HG02884 (cell line): ENCODE results near the gene CDCA4.

Experiments
- ATAC-seq: cut with Tn5 transposase; IDR thresholded peaks from one replicate; pipeline ENCODE4 v1.9.1; 2021; ENCODE audit warnings: mild to moderate bottlenecking, moderate library complexity; ENCODE audit not compliant: unreplicated experiment

CDCA4 gene

DNA sequence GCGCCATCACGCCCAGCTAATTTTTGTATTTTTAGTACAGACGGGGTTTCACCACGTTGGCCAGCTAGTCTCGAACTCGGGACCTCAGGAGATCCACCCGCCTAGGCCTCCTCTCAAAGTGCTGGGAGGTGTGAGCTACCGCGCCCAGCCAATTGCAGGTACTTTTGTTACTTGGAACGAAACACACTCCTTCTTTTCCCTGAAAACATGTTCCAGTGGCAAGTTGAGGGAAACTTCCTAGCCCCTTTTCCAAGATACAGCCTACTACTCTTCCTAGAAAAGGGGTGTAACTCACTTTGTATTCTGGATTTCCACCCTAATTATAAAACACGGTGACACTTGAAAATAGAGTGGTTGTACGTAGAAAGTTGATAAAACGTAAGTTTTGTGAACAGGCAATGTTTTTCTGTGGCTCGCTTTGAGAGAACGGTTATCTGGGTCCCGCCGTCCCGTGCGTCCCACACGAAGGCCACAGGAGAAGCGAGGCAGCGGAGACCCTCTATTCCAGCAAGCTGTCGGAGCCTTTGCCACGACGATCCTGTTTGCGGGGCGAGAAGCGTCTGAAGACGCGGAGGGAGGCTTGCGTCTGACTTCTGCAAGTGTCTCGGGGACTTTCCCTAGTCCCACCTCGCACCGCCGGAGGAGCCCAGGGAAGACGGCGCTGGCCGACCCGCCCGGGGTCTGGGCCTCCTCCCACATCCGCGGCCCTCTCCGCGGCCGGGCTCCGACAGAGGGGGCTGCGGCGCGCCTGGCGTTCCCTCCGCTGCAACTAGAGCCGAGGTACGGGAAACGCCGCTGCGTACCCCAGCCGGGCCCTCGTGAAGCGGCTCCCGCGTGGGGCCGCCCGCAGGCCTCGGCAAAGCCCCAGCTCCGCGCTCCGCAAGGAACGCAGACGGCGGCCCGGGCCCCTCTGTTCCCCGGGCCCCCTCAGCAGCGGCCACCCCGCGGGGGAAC lies 745 bp downstream of the CDCA4 start:
- peak; percentile 15 for ATAC-seq

DNA sequence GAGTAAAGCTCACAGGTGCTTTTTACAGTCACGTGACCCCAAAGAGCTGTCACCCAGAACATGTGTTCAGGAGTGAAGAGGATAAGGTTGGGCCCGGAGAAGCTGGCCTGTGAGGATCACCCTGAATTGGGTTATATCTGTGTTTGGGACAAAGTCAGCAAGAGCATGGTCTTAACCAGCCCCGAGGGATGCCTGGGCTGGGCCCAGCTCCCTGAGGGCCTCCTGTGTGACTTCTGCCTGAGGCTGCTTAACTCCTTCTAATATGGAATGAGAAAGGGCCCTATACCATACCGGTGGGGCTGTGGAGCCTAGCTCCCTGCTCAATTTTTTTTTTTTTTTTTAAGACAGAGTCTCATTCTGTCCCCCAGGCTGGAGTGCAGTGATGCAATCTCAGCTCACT lies 2.5 kb downstream of the CDCA4 start:
- no peak for ATAC-seq

DNA sequence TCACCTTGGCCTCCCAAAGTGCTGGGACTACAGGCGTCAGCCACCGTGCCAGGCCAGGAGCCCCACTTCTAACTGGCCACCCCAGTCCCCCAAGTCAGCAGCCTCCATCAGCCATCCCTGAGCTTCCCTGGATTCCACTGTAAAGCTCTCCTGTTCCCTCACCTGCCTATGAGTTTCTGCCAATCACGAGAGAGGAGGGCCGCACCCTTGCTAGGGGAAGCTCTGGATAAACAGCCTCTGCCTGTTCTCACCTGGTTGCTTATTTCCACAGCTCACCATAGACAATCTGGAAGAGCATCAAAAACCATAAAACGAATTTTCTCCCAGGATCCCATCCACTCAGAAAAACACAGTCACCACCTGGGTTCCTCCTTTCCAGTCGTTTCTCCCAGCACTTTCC lies 5.0 kb downstream of the CDCA4 start:
- ATAC-seq, result no peak

DNA sequence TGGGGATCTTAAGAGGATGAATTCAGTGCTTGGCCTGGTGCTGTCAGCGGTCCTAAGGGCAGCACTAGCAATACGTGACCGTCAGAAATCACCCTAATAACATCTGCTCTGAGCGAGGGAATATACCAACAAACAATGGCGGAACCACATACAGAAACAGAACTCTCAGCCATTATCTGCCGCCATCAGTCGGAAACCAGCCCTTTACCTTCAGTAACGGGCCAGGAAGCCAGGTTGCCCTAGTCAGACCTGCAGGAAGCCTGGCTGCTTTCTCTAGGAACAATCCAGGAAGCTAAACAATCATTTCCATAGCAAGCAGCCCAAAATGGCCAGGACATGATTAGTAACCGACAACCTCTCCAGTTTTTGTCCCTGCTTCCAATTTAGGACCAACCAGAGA lies 5.6 kb downstream of the CDCA4 start:
- ATAC-seq, result no peak

DNA sequence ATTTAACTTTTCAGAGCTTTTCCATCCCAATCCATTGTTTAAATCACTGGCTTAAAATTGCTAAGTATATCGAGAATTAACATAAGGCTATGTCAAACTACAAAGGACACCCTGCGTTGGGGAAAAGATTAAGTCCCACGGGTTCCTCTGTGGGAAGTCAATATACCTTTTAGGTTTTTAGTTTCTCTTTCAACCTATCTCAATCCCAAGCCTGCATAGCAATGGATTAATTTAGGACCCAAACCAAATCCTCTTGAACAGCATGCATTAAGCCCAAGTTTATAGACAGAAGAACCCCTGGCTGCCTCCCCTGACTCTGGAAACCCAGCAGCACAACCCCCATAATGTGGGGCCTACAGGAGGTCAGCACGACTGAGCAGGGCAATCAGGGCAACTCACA lies 6.3 kb downstream of the CDCA4 start:
- ATAC-seq, result no peak

DNA sequence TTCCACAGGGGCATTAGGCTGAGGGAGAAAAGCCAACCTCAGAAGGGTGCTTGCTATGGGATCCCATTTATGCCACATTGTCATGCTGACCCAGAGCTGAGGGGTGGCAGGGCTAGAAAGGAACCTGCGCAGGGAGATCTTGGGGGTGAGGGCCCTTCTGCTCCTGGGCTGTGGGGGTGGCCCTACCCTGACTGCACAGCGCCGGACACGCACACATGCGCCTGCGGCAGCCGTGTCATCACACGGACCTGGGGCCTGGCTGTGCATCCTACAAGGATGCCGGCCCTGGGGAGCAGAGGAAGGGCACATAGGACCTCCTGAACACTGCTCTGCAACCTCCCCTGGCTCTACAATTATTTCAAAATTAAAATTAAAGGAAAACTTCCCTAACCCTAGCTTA lies 6.9 kb downstream of the CDCA4 start:
- no peak for ATAC-seq

DNA sequence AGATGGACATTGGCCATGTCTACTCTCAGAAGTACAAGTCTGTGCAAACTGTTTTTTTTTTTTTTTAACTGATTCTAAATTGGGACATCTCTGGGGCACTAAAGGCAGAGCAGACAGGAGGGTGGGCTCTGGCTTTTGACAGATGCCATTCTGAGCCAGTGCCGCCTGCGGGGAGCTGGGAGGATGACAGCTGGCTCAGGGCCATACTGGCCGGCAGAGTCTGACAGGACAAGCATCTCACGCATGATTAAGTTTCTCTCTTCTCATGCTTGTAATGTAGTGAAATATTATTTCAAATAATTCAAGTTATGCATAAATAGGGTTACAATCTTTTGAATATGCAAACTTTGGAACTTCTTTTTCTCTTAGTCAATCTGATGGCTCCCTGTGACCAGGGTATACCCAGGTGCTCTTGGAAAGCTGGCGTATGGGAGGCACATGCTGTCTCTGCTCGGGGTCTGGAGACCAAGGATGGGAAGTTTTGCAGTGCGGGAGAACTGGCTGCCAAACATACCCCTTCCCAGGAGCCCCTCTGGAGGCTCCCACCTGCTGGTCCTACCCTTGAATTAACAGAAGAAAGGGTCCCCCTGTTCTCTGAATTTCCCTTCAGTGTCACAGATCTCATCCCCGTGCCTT lies 7.6 kb downstream of the CDCA4 start:
- no peak for ATAC-seq

DNA sequence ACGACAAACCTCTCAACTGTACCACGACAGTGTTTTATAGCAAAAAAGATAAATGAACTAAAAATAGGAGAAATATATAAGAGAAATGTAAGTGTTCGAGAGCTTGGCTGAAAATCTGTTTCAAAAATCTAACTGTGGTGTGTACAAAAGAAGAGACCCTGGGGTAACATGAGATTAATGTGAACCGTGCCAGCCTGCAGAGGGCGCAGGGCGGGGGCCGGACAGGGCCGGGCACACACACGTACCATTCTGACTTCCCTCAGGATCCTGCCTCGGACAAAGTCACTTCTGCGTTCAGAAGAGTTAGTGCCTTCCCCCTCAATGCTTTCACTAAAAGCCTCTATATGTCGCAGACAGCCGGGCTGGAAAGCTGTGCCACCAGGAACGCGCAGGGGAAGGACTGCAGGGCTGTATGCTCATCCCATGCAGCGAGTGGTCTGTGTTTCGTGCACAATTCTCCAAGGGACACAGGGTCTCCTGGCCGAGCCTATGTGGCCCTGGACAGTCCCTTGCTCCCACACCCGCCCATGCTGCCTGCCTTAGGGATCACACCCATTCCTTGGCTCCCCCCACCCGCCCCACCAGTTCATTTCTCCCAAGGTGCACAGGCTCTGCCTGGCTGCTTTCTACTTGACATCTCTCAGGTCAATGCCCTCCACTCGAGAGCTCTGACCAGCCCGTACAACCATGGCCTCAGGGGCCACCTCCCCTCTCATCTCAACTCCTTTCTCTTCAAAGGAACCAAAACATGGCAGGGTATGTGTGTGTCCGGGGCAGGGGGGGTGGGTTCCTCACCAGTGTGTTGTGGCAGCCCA lies 8.5 kb downstream of the CDCA4 start:
- no peak for ATAC-seq

DNA sequence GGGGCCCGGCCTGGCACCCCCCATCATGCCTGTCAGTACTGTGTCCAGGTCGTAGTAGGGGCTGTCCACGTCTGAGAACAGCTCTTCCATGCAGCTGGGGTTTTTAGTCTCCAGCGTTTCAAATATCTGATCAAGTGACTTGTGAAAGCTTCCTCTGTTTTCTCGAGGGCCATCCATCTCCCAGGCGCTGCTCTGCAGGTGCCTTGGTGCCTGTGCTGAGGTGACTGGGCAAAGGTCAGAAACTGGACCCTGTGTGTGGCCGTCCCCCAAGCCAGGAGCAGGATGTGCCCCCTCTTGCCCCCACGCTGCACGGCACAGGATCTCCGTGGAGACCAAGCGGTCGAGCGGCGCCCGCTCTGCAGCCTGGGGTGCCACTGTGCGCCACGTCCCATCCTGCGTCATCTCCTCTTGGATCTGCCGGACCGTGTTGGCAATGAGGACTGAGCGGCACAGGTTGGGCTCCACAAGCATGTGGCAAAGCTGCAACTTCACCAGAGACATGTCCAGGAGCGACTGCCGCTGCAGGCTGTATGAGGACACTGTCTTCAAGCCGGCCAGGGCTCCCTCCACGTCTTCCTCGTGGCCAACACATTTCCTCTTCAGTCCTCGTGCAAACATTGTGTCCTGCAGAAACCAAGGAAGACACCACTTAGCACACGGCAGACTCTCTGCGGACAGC lies 9.4 kb downstream of the CDCA4 start:
- ATAC-seq, result no peak

DNA sequence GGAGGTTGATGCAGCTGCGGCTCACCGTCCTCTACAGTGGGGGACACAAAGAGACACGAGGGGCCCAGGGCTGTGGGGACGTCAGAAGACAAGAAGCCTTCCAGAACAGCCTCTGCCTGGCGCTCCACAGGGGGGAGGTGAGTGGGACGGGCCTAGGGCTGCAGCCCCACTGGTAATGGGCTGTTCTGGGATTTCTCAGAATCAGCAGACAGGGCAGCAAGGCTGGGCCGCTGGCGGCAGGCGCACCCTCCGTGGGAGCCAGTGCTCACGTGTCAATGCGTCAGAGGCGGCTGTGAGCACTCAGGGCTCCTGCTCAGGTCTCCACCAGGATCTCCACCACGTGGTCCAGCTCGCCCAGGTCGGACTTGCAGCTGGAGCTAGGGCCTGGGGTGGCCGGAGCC lies 10.0 kb downstream of the CDCA4 start:
- no peak for ATAC-seq

DNA sequence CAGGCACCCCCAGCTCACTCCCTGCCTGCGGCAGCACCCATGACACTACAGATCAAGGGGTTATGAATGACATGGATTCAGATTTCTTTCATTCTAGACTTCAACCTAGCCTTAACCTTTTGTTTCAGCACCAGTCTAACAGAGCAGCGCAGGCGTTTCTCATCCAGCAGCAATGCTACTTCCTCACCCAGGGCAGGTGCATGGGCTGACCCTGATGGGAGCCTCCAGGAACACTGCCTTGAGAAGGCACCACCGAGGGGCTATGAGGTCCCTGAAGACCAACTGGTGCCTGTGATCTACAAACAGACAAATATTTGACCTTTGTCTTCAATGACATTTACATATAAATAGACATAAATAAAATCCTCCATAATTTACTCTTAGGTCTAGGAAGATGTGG lies 10.8 kb downstream of the CDCA4 start:
- no peak for ATAC-seq

DNA sequence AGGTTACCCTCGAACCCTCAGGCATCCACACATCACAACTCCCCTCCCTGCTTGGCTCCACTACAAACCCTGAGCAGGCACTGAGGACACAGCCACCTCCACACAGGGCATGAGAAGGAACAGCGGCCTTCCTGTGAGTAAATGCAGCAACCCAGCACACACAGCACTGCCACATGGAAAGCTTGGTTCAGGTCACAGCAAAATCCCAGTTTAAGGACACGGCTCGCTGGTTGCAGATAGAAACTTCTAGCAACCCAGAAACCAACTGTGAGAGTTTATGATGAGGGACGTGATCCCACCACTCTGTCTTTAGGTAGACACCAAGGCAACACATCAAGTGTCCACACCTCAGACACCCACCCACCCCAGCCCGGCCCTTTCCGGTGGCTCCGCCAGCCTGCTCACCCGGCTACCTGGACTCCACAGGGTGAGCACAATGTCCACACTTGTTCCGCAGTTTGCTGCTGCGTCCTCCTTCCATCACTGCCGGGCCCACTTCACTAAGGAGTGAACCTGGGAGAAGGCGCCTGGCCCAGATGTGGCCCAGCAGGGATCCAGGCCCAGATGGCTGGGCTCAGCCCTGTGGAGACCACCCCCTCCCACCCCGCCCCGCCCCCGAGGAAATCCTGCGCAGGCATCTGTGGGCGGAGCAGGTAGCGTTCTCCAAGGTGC lies 13.2 kb downstream of the CDCA4 start:
- ATAC-seq, result no peak

DNA sequence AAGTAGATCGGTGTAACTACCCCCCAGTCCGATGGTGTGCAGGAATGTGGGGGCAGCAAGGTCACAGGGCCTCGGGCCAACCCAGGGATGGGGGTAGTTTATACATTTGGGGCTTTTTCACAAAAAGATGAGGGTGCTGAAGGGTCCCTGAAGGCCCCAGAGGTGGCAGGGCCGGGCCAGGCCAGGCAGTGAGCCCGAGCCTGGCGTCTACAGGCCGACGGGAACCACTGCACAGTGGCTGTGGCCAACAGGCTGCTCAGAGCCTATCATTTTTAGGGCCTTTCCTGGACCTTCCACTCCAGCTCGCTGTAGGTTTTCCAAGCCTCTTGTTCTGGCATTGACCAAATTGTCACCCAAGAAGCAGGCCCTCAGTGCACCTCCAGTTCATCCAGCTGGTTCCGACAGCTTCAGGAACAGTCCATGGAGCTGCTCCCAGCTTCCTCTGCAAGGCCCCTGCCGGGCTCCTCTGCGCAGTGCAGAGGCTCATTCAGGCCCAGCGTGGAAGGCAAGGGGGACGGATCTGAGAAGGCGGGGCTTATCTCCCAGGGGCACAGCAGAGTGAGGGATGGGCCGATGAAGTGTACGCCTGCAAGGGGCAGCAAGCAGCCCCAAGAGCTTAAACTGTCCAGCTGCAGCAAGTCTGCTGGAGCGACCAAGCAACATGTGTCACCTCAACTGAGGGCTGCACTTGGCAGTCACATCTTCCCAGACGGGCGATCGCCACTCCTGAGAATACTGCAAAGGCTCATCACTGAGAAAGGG lies 13.9 kb downstream of the CDCA4 start:
- ATAC-seq, result no peak

DNA sequence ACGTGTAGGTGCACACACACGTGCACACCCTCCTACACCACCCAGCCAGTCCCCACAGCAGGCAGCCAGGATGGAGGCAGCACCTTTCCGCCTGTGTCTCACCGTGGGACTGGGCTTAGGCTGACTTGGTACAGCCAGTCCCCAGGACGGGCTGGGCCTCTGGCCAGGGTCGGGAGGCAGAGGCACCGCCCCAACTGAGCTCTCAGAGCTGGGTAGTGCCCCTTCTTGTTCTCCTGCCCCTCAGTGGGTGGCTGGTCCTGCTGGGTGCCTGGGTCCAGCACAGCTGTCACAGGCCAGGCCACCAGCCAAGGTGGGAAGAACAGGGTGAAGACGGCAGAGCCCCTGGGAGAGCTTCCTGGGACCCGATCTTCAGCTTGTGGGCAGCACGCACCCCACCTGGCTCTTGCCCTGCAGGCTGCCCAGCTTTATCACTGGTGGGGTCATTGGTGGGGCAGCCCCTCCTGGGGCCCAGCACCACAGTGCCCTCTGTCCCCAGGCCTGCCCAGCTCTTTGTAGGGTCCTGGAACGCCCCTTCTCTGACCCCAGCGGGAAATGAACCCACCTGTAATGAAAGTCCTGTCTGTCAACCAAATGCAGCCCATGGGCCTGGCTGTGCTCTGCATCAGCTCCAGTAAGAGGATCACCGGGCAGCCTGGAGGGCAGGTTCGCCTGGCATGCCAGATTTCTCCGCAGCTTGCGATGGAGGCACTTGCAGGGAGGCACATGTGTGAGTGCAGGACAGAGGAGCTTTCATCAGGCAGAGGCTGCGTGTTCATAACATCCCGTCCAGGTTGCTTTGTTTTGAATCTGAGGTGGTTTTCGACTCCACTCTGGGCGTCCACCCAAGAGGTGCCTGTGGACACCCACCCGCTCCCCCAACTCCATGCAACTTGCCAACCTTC lies 14.7 kb downstream of the CDCA4 start:
- ATAC-seq, result no peak

DNA sequence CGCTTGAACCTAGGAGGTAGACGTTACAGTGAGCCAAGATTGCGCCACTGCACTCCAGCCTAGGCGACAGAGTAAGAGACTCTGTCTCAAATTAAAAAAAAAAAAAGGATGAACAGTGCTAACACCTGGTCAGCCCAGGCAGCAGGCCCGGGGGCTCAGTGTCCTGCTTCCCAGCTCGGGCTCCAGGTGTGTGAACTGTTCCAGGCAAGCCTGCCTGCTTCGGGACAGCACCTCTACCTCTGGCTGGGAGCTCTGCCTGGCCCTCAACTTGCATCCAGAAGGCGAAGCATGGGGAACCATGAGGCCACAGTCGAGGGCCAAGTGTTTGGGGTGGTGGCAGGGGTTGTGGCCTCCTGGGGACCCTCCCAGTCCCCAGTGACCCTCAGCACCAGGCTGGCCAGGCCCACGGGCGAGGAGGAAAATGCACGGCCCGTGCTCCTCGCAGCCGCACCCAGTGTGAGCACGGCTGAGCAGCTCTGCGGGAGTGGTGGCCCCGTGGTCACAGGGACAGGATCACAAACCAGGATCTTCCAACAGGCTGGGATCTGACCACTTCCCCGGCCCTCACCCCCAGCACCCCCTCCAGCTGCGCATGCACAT lies 15.5 kb downstream of the CDCA4 start:
- no peak for ATAC-seq

DNA sequence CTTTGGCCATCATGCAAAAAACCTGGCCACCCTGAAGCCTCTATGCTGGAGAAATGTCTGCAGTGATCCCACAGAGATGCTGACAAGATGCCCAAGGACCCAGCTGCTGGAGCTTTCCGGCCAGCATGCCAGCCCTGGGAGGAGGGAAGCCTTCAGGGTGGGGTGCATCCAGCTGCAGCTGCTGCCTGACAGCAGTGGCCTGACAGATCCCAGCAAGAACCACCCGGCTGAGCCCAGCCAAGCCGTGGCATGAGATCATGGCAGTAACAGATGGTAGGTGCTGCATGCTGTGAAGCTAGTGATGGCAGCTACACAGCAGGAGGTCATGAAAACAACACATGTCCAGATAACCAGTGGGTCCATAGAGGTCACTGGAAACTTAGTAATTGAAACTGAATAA lies 21.5 kb downstream of the CDCA4 start:
- ATAC-seq, result no peak

DNA sequence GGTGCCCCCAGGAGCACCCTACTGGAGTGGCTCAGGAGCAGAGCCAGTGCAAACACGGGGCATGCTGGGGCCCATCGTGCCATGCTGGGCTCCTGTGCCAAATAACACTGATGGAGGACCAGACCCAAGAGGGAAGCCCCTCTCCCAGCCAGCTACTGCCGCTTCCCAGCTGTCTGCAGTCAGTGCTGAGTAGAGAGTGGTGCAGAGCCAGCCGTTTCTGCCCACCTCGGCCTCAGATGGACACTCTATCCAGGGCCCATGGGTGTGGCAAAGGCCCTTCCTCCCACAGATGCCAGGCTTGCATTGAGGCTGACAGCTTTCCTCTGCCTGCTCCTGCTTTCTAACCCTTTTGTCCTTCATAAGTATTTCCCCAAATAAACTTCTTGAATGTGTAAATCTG lies 22.1 kb downstream of the CDCA4 start:
- ATAC-seq, result no peak

DNA sequence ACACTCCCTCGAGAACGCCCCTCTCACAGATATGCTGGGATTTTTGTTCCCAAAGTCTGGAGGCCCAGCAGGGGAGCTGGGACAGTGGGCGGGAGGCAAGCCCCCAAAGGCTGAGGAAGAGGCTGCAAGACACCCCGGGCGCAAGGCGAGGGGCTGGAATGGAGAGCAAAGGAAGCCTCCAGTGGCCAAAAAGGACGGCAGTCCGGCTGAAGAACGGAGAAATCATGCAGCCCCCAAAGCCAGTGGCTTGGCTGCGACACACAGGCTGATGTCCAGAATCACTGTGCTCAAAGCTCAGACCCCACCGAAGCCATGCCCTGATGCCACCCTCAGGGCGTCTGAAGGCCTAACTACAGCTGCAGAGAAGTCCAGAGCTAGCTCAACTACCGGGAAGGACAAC lies 24.4 kb downstream of the CDCA4 start:
- ATAC-seq, result no peak
